Medulla oblongata (tissue), 1 donor: Measurements from ENCODE around the gene RAB15.

ENCODE experiments used
- DNase-seq: peaks from one replicate; pipeline ENCODE4 v3.0.0-alpha.2; 2015; ENCODE audit errors: extremely low spot score

The RAB15 gene

DNA sequence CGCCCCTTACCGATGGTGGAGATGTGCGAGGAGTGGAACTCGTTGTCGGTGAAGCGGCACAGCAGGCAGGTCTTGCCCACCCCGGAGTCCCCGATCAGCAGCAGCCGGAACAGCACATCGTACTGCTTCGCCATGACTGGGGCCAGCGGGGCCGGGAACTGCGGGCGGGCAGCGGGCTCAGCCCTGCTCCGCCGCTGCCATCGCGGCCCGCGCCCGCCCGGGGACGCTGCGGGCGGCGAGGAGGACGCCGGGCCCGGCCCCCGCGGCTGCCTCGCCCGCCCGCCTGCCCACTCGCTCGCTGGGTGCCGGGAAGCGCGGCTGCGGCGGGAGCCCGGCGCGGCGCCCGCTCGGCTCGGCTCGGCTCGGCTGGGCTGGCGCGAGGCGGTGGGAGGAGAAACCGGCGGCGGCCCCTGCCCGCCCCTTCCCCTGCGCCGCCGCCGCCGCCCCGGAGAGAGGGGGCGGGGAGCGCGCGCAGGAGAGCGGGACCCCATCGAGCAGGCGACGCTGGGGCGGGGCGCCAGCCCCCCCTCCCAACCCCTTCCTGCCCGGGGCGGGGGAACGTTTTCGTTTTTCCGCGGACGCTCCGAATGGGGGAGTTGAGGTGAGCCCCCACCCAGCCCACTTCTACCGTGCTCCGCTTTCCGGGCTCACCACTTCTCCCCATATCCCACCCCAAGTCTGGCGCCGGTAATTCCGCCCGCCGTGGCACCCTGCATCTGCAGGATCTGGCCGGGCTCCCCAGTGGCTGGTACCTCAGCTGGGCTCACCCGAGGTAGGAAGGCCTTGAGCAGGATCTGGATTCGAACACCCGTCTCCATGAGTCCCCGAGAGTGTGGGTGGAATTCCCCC lies at the start of gene RAB15:
Gene RAB15 (minus strand): TSS at position 394 of the 849 bp plus-strand sequence. CDS start 260 bp downstream, at position 134.
- DNase-seq: no peak

DNA sequence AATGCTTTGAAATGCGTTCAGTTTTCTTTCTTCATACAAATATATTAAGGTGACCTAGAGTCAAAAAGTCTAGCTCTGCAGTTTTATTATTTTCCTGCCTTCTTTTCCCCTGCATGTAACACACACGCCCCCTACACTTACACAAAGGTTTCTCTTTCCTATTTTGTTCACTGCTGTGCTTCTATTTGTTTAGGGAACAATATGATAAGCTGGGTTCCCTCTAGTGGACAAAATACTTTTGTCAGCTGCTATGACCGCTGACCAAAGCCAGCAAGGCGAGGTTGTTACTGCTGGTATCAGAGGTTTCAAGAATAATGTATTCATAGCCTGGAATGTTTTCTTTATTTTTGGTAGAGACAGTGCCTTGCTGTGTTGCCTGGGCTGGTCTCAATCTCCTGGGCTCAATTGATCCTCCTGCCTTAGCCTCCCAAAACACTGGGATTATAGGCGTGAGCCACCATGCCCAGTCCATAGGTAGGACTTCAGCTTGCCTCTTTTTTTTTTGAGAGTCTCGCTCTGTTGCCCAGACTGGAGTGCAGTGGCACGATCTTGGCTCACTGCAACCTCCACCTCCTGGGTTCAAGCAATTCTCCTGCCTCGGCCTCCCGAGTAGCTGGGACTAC lies 47.9 kb upstream of the RAB15 start:
- DNase-seq: peak; percentile 95

GRCh38 chr14:65016471-65016870 lies 44.3 kb upstream of the RAB15 start:
- peak; percentile 79 for DNase-seq

DNA sequence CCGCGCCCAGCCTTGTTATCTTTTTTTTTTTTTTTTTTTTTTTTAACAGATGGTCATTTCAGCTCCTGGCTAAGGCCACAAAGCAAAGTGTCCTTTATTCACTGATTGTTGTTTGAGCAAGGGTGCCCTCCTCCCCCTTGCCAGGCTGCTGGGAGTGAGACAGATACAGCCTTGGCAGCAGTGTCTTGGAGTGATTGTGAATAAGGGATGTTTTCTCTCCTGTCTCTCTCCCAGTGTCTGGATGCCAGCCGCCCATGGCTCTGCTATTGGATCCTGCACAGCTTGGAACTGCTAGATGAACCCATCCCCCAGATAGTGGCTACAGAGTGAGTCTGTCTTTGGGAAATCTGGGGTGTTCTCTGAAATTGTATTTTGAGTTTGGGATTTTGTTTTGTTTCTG lies 43.3 kb upstream of the RAB15 start:
- DNase-seq: peak; percentile 84

GRCh38 chr14:65012353-65012752 lies 40.2 kb upstream of the RAB15 start:
- no peak for DNase-seq

DNA sequence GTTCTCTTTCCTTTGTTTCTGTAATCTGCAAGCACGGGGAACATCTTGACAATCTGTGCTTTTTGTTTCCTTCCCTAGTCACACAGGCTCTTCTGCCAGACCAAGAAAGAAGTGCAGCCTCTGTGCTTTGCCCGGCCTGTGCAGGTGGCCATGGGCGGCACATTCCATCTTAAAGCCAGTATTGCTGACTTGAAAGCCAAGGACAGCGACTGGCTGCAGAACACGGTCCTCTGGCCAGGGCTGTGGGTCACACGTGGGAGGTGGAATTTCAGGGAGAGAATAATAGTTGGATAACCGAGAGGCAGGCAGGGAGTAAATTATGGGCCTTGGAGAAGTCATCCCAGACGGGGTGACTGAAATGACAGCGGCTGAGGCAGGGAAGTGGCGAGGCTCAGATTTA lies 39.4 kb upstream of the RAB15 start:
- DNase-seq: no peak

DNA sequence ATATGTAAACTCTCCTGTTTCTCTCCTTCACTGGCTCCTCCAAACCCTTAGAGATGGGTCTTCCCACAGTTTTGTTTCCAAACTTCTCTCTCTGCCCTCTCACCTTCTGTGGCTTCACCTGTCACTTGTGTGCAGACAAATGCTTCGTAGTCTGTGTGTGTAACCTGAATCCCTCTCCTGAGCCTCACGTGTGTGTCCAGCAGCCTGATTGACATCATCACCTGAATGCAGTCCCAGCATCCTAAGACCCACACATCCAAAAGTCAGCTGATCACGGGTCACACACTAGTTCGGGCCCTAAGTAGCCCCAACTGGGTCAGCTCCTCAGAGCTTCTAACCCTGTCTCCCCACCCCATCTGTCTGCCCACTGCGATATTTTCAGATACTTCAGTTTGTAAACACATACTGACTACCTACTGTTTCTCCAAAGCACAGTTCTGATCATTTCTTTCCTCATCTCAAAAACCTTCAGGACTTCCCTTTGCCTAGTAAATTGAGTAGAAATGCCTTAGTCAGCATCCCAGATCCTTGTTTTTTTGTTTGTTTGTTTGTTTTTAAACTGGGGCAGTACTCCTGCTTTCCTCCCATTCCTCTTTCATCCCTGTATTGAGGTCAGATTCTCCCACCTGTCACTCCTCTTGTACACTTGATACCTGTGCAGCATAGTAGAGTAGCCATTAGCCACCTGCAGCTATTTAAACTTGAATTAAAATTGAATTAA lies 38.2 kb upstream of the RAB15 start:
- DNase-seq: no peak

DNA sequence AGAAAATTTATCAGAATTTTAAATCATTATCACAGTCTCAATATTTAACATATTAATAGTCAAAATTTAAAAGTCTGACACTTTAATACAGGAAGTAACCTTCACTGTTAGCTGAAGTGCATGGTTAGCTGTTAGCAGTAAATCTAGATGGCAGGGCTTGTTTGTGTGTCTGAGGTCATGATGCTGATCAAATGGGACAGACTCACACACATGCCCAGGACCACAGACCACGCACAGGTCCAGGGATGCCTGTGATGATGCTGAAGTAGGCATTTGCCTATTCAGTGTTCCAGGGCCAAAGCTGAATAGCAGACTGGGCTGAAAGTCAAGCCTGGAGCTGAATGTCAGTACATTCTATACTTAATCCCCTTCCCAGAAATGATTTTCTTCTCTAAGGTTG lies 35.1 kb upstream of the RAB15 start:
- no peak for DNase-seq

DNA sequence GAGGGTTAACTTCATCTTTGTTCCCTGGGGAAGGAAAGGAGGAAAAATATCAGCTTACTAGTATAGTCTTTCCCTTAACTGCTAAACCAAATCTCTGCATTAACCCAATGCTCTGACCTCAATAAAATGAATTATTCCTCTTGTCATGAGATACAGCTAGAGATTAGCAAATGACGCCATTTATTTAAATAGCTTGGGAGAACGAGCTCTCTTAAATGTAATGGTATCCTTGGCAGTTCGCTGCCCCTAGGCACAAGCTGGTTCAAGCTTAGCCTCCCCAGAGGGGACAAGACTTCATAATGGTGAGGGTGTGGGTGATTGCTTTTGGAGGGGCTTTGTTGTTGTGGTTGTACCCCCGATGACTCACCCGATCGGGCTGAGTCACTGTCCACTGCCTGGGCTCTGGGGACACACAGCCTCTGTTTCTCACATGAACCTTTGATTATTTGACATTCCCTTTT lies 34.2 kb upstream of the RAB15 start:
- no peak for DNase-seq

GRCh38 chr14:65003394-65003793 lies 31.3 kb upstream of the RAB15 start:
- DNase-seq: no peak

GRCh38 chr14:65002586-65003210 lies 30.6 kb upstream of the RAB15 start:
- DNase-seq: no peak

- no peak for DNase-seq
These were observed 29.6 kb upstream of the RAB15 start for GRCh38 chr14:65001723-65002122.

DNA sequence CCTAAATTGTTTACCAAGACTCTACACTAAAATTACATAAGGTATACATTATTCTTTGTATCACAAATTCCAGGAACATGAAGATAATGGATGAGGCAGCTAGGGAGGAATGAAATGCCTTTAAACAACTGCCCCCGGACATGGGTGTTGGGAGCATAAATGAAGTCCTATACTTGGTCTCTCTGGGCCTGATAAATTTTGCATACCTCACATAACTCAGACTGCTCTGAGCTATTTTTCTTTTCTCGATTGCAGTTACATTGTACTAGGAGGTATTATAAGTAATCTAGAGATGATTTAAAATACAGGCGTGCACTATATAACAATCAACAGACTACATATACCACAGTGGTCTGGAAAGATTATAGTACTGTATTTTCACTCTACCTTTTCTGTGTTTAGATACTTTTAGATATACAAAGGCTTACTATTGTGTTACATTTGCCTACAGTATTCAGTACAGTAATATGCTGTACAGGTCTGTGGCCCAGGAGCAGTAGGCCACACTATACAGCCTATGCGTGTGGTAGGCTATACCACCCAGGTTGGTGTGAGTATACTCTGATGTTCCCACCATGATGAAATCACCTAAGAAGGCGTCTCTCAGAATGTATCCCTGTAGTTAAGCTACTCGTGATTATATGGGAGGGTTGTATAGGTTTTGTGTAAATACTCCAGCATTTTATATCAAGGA lies 28.9 kb upstream of the RAB15 start:
- DNase-seq: no peak

DNA sequence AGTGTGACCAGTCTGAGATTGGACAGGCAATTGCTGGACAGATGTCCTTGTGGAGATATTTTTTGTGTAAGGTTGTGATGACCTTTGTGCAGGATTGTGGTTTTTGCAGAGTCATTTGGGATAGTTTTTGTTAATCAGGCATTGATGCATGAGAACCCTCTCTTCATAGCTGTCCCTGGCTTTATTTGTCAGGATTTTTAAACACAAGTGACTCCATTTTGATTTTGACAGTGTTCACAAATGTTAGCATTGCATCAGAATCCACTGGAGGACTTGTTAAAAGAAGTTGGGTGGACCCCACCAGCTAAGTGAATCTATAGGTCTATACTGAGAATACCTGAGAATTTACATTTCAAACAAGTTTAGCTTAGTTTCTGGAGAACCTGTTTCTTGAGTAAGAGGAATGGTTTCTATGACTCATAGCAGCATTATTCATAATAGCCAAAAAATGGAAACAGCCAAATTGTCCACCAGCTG lies 26.4 kb upstream of the RAB15 start:
- DNase-seq: no peak

- DNase-seq: peak; percentile 59
These were observed 25.1 kb upstream of the RAB15 start for GRCh38 chr14:64997108-64997794.

GRCh38 chr14:64995291-64995690 lies 23.2 kb upstream of the RAB15 start:
- no peak for DNase-seq

- DNase-seq: no peak
These were observed 22.4 kb upstream of the RAB15 start for GRCh38 chr14:64994540-64994939.

DNA sequence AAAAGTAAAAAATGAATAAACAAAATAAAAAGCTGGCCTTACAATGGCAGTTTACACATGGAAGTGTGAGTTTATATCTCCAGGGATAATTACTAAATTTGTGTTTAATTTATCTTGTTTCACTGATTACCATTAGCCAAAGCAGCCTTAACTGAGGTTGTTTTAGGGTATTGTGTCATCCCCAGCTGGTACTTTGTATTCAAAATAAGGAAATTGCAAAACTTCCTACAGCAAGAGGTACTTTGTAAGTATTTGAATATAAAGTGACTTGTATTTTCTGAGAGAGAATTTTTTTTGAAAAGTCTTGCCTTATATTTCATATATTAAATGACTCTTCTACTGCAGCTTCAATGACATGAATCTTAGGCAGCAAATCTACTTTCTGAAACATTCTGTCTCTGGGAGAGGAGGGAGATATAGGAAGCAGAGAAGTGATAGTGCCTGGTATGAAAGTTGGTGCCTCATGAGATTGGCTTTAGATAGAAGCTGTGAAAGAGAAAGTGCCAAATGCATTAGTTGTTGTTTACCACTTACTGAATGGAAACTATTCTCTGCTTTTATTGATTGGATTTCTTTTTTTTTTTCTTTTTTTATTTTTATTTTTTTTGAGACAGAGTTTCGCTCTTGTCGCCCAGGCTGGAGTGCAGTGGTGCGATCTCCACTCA lies 21.3 kb upstream of the RAB15 start:
- peak; percentile 32 for DNase-seq

DNA sequence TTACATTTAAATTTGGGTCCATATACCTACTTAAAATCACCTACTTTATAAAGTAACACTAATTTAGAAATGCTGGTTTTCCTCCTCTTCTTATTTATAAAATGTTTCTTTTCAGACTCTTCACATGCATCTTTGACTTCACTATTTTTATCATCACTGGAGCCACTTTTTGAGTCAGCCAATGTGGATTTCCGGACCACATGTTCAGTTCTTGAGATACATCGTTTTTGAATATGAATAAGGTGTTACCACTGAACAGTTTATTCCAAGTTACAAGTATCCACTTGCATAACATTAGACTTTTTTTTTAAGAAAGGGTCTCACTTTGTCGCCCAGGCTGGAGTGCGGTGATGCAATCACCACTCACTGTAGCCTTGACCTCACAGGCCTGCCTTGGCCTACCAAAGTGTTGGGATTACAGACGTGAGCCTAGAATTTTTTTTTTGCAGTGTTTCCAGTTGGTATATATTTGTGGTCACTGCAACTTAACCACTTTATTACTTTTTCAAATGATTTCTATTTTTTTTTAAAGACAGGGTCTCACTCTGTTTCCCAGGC lies 20.3 kb upstream of the RAB15 start:
- DNase-seq: no peak

DNA sequence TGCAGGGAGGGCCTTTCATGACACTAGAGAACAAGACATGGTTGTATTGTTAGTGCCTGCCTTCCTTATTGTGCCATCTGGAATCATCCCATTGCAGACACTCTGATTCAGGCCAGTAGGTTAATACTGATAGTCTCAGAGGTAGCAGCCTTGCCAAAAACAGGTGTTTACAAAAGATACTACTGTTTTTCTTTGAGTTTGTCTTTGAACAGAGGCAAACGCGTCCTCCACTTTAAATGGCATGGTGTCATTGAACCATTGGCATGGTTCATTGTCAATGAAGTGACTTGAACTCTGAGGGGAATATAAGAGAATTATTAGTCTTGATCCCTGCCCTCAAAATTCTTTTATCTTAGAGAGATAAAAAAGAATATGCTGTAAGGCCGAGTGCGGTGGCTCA lies 18.8 kb upstream of the RAB15 start:
- no peak for DNase-seq
